GM23338 (cell line): ENCODE data around the gene HNF1A. TPM values are rescaled to one million over a fixed set of nuclear protein-coding genes. Genes with fewer than 3 reads are reported as not detected.

Source experiments
- ATAC-seq: fragments of 200-7000 bp; cut with Tn5 transposase; 3 replicates; pipeline ENCODE4 v1.9.1; 2020
- DNase-seq: peaks from one replicate; pipeline ENCODE4 v3.0.0-alpha.2; 2015; ENCODE audit warnings: low spot score
- H2AFZ ChIP-seq: fragments of 200-600 bp; sonication (generic); 2 replicates; pipeline ENCODE4 v1.8.0; 2016; ENCODE audit warnings: antibody characterized with exemption, mild to moderate bottlenecking, moderate library complexity
- H3F3A ChIP-seq: fragments of 200-600 bp; sonication (generic); replicated peaks from 2 replicates; pipeline ENCODE4 v1.8.0; 2017; ENCODE audit warnings: antibody characterized with exemption, mixed run types, low read depth
- H3K27ac ChIP-seq: fragments of 200-600 bp; sonication (generic); 2 replicates; pipeline ENCODE4 v1.6.1; 2016; ENCODE audit warnings: low read depth
- H3K27me3 ChIP-seq: fragments of 200-600 bp; sonication (generic); 2 replicates; pipeline ENCODE4 v1.8.0; 2016; ENCODE audit warnings: mild to moderate bottlenecking, mixed run types, moderate library complexity; ENCODE audit not compliant: insufficient read depth
- H3K36me3 ChIP-seq: fragments of 200-600 bp; sonication (generic); 2 replicates; pipeline ENCODE4 v1.8.0; 2016; ENCODE audit warnings: mild to moderate bottlenecking; ENCODE audit not compliant: insufficient read depth
- H3K4me1 ChIP-seq: fragments of 200-600 bp; sonication (generic); 2 replicates; pipeline ENCODE4 v1.8.0; 2016; ENCODE audit warnings: mild to moderate bottlenecking, moderate library complexity; ENCODE audit not compliant: insufficient read depth
- H3K4me2 ChIP-seq: fragments of 200-600 bp; sonication (generic); 2 replicates; pipeline ENCODE4 v1.7.1; 2017; ENCODE audit warnings: mixed run types
- H3K4me3 ChIP-seq: fragments of 200-600 bp; sonication (generic); 2 replicates; pipeline ENCODE4 v1.6.1; 2016; ENCODE audit warnings: mixed run types
- H3K79me2 ChIP-seq: fragments of 200-600 bp; sonication (generic); replicated peaks from 2 replicates; pipeline ENCODE4 v1.8.0; 2017; ENCODE audit warnings: mild to moderate bottlenecking; ENCODE audit not compliant: insufficient read depth
- H3K9me2 ChIP-seq: fragments of 200-600 bp; sonication (generic); 2 replicates; pipeline ENCODE4 v1.8.0; 2017; ENCODE audit not compliant: insufficient read depth
- H4K20me1 ChIP-seq: fragments of 200-600 bp; sonication (generic); replicated peaks from 2 replicates; pipeline ENCODE4 v1.8.0; 2017; ENCODE audit warnings: mild to moderate bottlenecking; ENCODE audit not compliant: insufficient read depth
- H3K27ac Mint-ChIP-seq: 2 replicates; pipeline ENCODE4 v1.8.0; 2020; ENCODE audit warnings: inconsistent platforms, mild to moderate bottlenecking, moderate library complexity, mixed read lengths
- H3K27me3 Mint-ChIP-seq: 3 replicates; pipeline ENCODE4 v1.8.0; 2022; ENCODE audit warnings: low read depth, mild to moderate bottlenecking, moderate library complexity, mixed read lengths, inconsistent platforms; ENCODE audit not compliant: insufficient read depth, poor library complexity
- H3K36me3 Mint-ChIP-seq: 3 replicates; pipeline ENCODE4 v1.8.0; 2021; ENCODE audit warnings: low read depth, mild to moderate bottlenecking, inconsistent platforms, moderate library complexity, mixed read lengths
- H3K4me1 Mint-ChIP-seq: 3 replicates; pipeline ENCODE4 v1.8.0; 2020; ENCODE audit warnings: mild to moderate bottlenecking, inconsistent platforms, mixed read lengths
- H3K4me3 Mint-ChIP-seq: 3 replicates; pipeline ENCODE4 v1.8.0; 2021; ENCODE audit warnings: moderate library complexity, mild to moderate bottlenecking, inconsistent platforms, mixed read lengths
- H3K9me3 Mint-ChIP-seq: 3 replicates; pipeline ENCODE4 v1.8.0; 2020; ENCODE audit warnings: moderate library complexity, mild to moderate bottlenecking, inconsistent platforms, mixed read lengths
- CREB1 ChIP-seq: fragments of 250-450 bp; sonication (Bioruptor Pico); IDR thresholded peaks from 2 replicates; pipeline ENCODE4 v1.5.0; 2020; ENCODE audit warnings: low read depth, mild to moderate bottlenecking, moderate library complexity
- CTCF ChIP-seq, 2 experiments: fragments of 200-600 bp in 1 of 2; sonication (generic) in 1 of 2; conservative IDR thresholded peaks; 2 replicates each; pipeline versions ENCODE4 v1.5.1 to v1.6.1; 2016 to 2017; ENCODE audit warnings: antibody characterized with exemption in 2 of 2, low read depth in 2 of 2, mild to moderate bottlenecking in 2 of 2, moderate library complexity in 1 of 2
- EZH2 ChIP-seq: fragments of 200-600 bp; sonication (generic); IDR thresholded peaks from one replicate; pipeline ENCODE4 v1.8.0; 2017; ENCODE audit warnings: antibody characterized with exemption, mild to moderate bottlenecking, low read depth; ENCODE audit not compliant: unreplicated experiment
- EZH2phosphoT487 ChIP-seq: fragments of 200-600 bp; sonication (generic); IDR thresholded peaks from one replicate; pipeline ENCODE4 v1.8.1; 2018; ENCODE audit warnings: antibody characterized with exemption; ENCODE audit not compliant: unreplicated experiment
- JUNB ChIP-seq: IDR thresholded peaks from one replicate; pipeline ENCODE4 v1.6.1; 2016; ENCODE audit warnings: antibody characterized with exemption; ENCODE audit not compliant: unreplicated experiment
- POLR2AphosphoS5 ChIP-seq: IDR thresholded peaks from 2 replicates; pipeline ENCODE4 v1.6.1; 2016; ENCODE audit warnings: antibody characterized with exemption, low read depth
- REST ChIP-seq: IDR thresholded peaks from one replicate; pipeline ENCODE4 v1.6.1; 2018; ENCODE audit warnings: antibody characterized with exemption; ENCODE audit not compliant: unreplicated experiment
- ZNF114 ChIP-seq: fragments of 250-450 bp; sonication (Bioruptor Pico); IDR thresholded peaks from 2 replicates; pipeline ENCODE4 v1.5.0; 2020; ENCODE audit warnings: mild to moderate bottlenecking, moderate library complexity
- ZNF462 ChIP-seq: fragments of 250-450 bp; sonication (Bioruptor Pico); IDR thresholded peaks from 2 replicates; pipeline ENCODE4 v1.5.0; 2020; ENCODE audit warnings: mild to moderate bottlenecking, moderate library complexity
- polyA plus RNA-seq: library from polyadenylated mRNA; unstranded; fragments of >200 nt; fragmentation: Nextera tagmentation; extraction: Ambion mirVana; gene quantifications from 2 replicates; pipeline ENCODE4 v1.2.1, GENCODE V29; 2016
- total RNA-seq: library from RNA; depleted of rRNA; stranded (reverse); fragments of >200 nt; shearing (Covaris generic); gene quantifications from 2 replicates; pipeline ENCODE4 v1.2.3, GENCODE V29; 2014

HNF1A gene
- total and polyA plus RNA-seq, 2 experiments from 2014 or later, result 0.11 TPM; not detected in 1

GRCh38 chr12:120980800-120981368 is 2.5 kb downstream of the HNF1A start:
- ATAC-seq, result peak; percentile 21
- H3F3A ChIP-seq, result no peaks in the 10 kb centered on the region
- DNase-seq, result peak; percentile 24
- Mint-ChIP-seq H3K9me3 (no peaks in the 10 kb centered on the region; the same call in 2 of the 3 replicates), H3K4me1 (peaks cover 19% of the 10 kb centered on the region), H3K4me3 (no peak overlapping the region), H3K27me3 (peaks cover 2% of the 10 kb centered on the region), H3K36me3 (no peaks in the 10 kb centered on the region; the same call in 2 of the 3 replicates), H3K27ac (no peak overlapping the region; the same call in 1 of the 2 replicates)
- H3K4me1 ChIP-seq, result peaks cover 9% of the 10 kb centered on the region; the same call in 1 of the 2 replicates
- no peak overlapping the region for H3K27ac ChIP-seq
- no peaks in the 10 kb centered on the region for H3K79me2 ChIP-seq
- peak overlapping the region; percentile 88 for H2AFZ ChIP-seq
- H3K4me3 ChIP-seq, result no peak overlapping the region
- H3K27me3 ChIP-seq, result no peaks in the 10 kb centered on the region
- no peaks in the 10 kb centered on the region for H3K36me3 ChIP-seq
- no peak for TF ChIP-seq JUNB
- H3K9me2 ChIP-seq, result no peaks in the 10 kb centered on the region
- H3K4me2 ChIP-seq, result peak overlapping the region; percentile 57
- no peaks in the 10 kb centered on the region for H4K20me1 ChIP-seq

- ATAC-seq, result no peak
- H4K20me1 ChIP-seq, result no peaks in the 10 kb centered on the region
- no peak for DNase-seq
- peaks cover 9% of the 10 kb centered on the region; the same call in 1 of the 2 replicates for H3K4me1 ChIP-seq
- no peak overlapping the region for H2AFZ ChIP-seq
- H3K79me2 ChIP-seq, result no peaks in the 10 kb centered on the region
- no peaks in the 10 kb centered on the region; the same call in 2 of the 3 replicates for H3K9me3 Mint-ChIP-seq
- H3F3A ChIP-seq, result no peaks in the 10 kb centered on the region
- no peaks in the 10 kb centered on the region for H3K36me3 ChIP-seq
- H3K9me2 ChIP-seq, result no peaks in the 10 kb centered on the region
- no peak overlapping the region for H3K27ac ChIP-seq
- no peaks in the 10 kb centered on the region for H3K27me3 ChIP-seq
- TF ChIP-seq POLR2AphosphoS5 (no peak), REST (no peak), CREB1 (CRISPR knock-in tag) (no peak), EZH2phosphoT487 (no peak), ZNF114 (no peak), JUNB (no peak), ZNF462 (no peak), CTCF (conservative IDR thresholded peaks at IDR 0.05; ENCODE audit: low read depth in 2 of 2) (no peak), EZH2 (no peak)
- no peaks in the 10 kb centered on the region; the same call in 2 of the 3 replicates for H3K36me3 Mint-ChIP-seq
- no peak overlapping the region for H3K4me3 ChIP-seq
- H3K4me1 Mint-ChIP-seq, result peaks cover 19% of the 10 kb centered on the region
- H3K27me3 Mint-ChIP-seq, result peaks cover 2% of the 10 kb centered on the region
- H3K4me3 Mint-ChIP-seq, result no peak overlapping the region; the same call in 2 of the 3 replicates
- no peak overlapping the region for H3K4me2 ChIP-seq
- no peak overlapping the region for H3K27ac Mint-ChIP-seq
Observed at GRCh38 chr12:120981407-120981941, 3.1 kb downstream of the HNF1A start.
